ENCODE results near the gene PAK2. TPM values are rescaled to one million over a fixed set of nuclear protein-coding genes. Genes with fewer than 3 reads are reported as not detected.
"Not testable (repeated sequence)": the region's sequence is repeated elsewhere in the genome, so short reads cannot be mapped to it uniquely, and the experiment has no call there.

The PAK2 gene
- total RNA-seq = 32.9 TPM

- peak; percentile 74 to 94 (median 88) for DNase-seq (ENCODE audit: low read depth in 2 of 3, low spot score in 2 of 3)
These were observed at the start of gene PAK2 for GRCh38 chr3:196739671-196740480. PAK2 (plus strand) TSS chr3:196739857; CDS start chr3:196782647, 42,790 bp downstream.

GRCh38 chr3:196689941-196690660 lies 49.6 kb upstream of the PAK2 start:
- DNase-seq (ENCODE audit: low read depth in 2 of 3, low spot score in 2 of 3) = no peak

- no peak for DNase-seq (ENCODE audit: low read depth in 2 of 3, low spot score in 2 of 3)
These were observed 48.3 kb upstream of the PAK2 start for GRCh38 chr3:196691386-196691785.

- peak in 2 of 3 donors; percentile 46 to 73 for DNase-seq (ENCODE audit: low read depth in 2 of 3, low spot score in 2 of 3)
These were observed 45.4 kb upstream of the PAK2 start for GRCh38 chr3:196694202-196694638.

- no peak for DNase-seq (ENCODE audit: low read depth in 2 of 3, low spot score in 2 of 3)
These were observed 44.5 kb upstream of the PAK2 start for GRCh38 chr3:196694941-196695848.

GRCh38 chr3:196695849-196696226 lies 43.8 kb upstream of the PAK2 start:
- DNase-seq (ENCODE audit: low read depth in 2 of 3, low spot score in 2 of 3) = no peak

GRCh38 chr3:196697270-196697669 lies 42.4 kb upstream of the PAK2 start:
- no peak for DNase-seq (ENCODE audit: low read depth in 2 of 3, low spot score in 2 of 3)

GRCh38 chr3:196699749-196700148 lies 39.9 kb upstream of the PAK2 start:
- no peak for DNase-seq (ENCODE audit: low read depth in 2 of 3, low spot score in 2 of 3)

- no peak for DNase-seq (ENCODE audit: low read depth in 2 of 3, low spot score in 2 of 3)
These were observed 38.9 kb upstream of the PAK2 start for GRCh38 chr3:196700801-196701200.

GRCh38 chr3:196706327-196706726 lies 33.3 kb upstream of the PAK2 start:
- DNase-seq (ENCODE audit: low read depth in 2 of 3, low spot score in 2 of 3) = no peak

GRCh38 chr3:196706731-196707130 lies 32.9 kb upstream of the PAK2 start:
- DNase-seq (ENCODE audit: low read depth in 2 of 3, low spot score in 2 of 3) = no peak

GRCh38 chr3:196707566-196707965 lies 32.1 kb upstream of the PAK2 start:
- DNase-seq (ENCODE audit: low read depth in 2 of 3, low spot score in 2 of 3) = no peak

GRCh38 chr3:196708467-196708866 lies 31.2 kb upstream of the PAK2 start:
- no peak for DNase-seq (ENCODE audit: low read depth in 2 of 3, low spot score in 2 of 3)

- peak; percentile 92 to 94 (median 94) for DNase-seq (ENCODE audit: low read depth in 2 of 3, low spot score in 2 of 3)
These were observed 27.7 kb upstream of the PAK2 start, which contains the start of the genes CEP19 and PIGX for GRCh38 chr3:196711838-196712513. CEP19 (minus strand) TSS chr3:196712250; CDS start chr3:196708657, 3,593 bp downstream. PIGX (plus strand) TSS chr3:196712377.

GRCh38 chr3:196712514-196713413 lies 26.9 kb upstream of the PAK2 start:
- peak in 1 of 3 donors; percentile 68 for DNase-seq (ENCODE audit: low read depth in 2 of 3, low spot score in 2 of 3)

GRCh38 chr3:196717162-196717561 lies 22.5 kb upstream of the PAK2 start:
- not testable (repeated sequence) for DNase-seq (ENCODE audit: low read depth in 2 of 3, low spot score in 2 of 3)

- DNase-seq (ENCODE audit: low read depth in 2 of 3, low spot score in 2 of 3) = no peak
These were observed 18.6 kb upstream of the PAK2 start for GRCh38 chr3:196721097-196721496.

GRCh38 chr3:196726788-196727675 lies 12.6 kb upstream of the PAK2 start:
- no peak for DNase-seq (ENCODE audit: low read depth in 2 of 3, low spot score in 2 of 3)

Measured in hematopoietic multipotent progenitor cell (in vitro differentiated cells).